Fibroblast of lung (primary cell): ENCODE results near the gene AMER2.

Experiments used
- EZH2 ChIP-seq: IDR thresholded peaks from 2 replicates; pipeline ENCODE4 v1.5.1; 2012; ENCODE audit warnings: low read length, control low read depth, mild to moderate bottlenecking; ENCODE audit errors: missing control alignments
- TF ChIP-seq, protein P1 (sequence below), 2 donors: IDR thresholded peaks in 1 of 2; conservative IDR thresholded peaks in 1 of 2; 1 replicate in 1 of 2; 2 replicates in 1 of 2; pipeline ENCODE4 v1.5.1; 2011 to 2012; ENCODE audit warnings: low read length in 2 of 2, control low read depth in 1 of 2, inconsistent platforms in 1 of 2, low read depth in 1 of 2, mild to moderate bottlenecking in 1 of 2

DNA sequence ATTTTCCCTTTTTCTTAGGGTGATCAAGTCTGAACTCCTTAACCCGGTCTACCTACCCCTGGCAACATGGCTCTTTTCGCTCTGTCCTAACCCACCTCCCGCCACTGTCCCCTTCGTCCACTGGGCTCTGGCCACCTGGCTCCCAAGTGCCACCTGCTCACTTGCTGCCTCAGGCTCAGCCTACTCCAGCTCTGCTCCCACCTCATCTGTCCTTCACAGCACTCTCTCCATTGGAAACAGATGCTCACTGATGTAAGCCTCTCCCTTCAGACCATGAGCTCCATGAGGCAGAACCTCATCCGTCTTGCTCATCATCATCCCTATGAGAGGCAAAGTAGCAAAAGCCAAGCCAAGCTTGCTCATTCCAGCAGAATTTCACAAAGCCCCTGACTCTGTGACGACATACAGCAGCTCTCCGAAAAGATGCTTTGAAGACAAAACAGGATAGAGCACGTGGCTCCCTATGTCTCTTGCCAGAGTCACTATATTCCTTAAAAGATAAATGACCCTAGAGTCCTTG lies 35.3 kb upstream of the AMER2 start:
- TF ChIP-seq, protein P1, sequence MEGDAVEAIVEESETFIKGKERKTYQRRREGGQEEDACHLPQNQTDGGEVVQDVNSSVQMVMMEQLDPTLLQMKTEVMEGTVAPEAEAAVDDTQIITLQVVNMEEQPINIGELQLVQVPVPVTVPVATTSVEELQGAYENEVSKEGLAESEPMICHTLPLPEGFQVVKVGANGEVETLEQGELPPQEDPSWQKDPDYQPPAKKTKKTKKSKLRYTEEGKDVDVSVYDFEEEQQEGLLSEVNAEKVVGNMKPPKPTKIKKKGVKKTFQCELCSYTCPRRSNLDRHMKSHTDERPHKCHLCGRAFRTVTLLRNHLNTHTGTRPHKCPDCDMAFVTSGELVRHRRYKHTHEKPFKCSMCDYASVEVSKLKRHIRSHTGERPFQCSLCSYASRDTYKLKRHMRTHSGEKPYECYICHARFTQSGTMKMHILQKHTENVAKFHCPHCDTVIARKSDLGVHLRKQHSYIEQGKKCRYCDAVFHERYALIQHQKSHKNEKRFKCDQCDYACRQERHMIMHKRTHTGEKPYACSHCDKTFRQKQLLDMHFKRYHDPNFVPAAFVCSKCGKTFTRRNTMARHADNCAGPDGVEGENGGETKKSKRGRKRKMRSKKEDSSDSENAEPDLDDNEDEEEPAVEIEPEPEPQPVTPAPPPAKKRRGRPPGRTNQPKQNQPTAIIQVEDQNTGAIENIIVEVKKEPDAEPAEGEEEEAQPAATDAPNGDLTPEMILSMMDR (conservative IDR thresholded peaks at IDR 0.05 in 1 of 2, IDR thresholded peaks at IDR 0.05 in 1 of 2; ENCODE audit: low read depth in 1 of 2, low read length in 2 of 2) = no peak
- TF ChIP-seq EZH2 = no peak
